HTR-8/SVneo (cell line): ENCODE measurements around the gene CHST15.

Source experiments
- DNase-seq: peaks from one replicate; pipeline ENCODE4 v3.0.0; 2011; ENCODE audit warnings: low spot score, mixed read lengths; ENCODE audit not compliant: insufficient read length
- FAIRE-seq: peaks from 2 replicates; lab custom pipeline; 2011; peaks lifted over from hg19 to GRCh38; lab: Jason Lieb, UNC

CHST15 gene

DNA sequence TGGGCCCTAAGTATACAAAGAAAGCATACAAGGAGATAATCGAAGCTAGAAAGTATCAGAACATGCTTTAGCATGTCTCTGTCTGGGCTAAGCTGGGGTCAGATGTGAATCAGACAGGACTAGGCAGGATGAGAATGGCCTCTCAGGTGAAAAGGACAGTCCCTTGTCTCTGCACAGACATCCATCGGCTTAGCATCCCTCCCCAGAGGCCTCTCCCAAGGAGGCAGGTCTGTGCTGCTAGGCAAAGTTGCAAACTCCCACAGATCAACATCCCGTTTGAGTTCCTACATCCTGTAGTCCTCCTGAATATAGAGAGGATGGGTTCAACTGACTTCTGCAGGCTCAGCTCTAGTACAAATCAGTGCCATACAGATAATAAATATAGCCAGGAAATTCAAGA lies 24.5 kb downstream of the CHST15 start:
- DNase-seq: no peak
- FAIRE-seq: no peak

DNA sequence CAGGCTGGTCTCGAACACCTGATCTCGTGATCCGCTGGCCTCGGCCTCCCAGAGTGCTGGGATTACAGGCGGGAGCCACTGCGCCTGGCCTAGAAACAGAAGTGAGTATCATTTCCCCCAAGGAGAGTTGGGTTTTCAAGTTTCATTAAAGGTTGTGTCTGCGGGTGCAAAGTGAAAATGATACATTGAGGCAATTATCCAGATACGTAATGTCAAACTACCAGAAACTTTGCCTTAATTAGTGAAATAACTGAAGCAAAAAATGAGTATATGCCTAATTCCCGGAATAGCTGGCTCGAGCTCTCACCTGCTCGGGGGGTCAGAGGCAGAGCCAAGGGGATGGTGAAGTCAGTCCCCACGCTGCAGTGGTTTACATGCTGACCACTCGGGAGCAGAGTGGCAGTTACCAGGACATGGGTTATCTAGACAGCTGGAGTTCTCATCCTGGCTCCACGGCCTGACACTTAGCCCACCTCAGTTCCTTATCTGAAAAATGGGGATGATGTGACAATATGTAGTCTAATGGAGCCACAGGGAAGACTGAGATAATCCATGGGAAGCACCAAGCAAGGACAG lies 25.5 kb downstream of the CHST15 start:
- DNase-seq (no peak), FAIRE-seq (no peak)

DNA sequence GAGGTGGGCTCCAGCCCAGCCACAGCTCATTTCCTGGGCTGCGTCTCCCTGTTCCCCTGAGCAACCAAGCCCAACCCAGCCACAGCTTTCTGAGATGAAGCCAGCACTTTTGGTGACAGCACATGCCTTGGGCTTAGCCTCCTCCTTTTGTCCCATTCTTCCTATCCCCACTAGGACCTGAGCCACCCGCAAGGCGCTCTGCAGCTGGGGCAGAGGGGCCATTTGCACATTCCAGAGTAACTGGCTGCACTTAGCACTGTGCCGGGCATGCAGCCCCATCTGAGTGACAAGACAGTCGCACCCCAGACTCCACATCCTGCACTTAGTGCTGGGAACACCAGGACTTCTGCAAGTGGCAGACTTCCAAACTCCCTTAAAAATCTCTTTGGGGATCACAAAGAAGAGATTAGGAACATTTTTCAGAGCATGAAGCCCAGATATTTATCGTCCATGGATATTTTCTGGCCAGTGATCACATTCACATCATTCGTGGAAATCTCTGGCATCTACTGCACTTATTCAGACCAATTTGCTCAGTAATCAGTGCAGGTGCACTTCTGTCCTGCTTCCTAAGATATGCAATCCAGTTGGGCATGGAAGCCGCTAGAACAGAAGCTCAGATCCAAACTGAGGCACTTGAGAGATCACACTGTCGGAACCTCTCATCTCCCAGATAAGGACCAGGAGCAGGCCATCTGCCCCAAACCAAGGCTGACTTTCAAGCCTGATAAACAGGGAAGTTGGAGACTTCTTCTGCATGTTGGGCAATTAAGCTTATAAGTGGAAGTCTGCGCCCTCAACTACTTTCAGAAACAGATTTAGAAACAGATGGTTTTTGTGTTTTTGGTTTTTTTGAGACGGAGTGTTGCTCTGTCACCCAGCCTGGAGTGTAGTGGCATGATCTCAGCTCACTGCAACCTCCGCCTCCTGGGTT lies 26.4 kb downstream of the CHST15 start:
- DNase-seq: no peak
- FAIRE-seq: no peak

DNA sequence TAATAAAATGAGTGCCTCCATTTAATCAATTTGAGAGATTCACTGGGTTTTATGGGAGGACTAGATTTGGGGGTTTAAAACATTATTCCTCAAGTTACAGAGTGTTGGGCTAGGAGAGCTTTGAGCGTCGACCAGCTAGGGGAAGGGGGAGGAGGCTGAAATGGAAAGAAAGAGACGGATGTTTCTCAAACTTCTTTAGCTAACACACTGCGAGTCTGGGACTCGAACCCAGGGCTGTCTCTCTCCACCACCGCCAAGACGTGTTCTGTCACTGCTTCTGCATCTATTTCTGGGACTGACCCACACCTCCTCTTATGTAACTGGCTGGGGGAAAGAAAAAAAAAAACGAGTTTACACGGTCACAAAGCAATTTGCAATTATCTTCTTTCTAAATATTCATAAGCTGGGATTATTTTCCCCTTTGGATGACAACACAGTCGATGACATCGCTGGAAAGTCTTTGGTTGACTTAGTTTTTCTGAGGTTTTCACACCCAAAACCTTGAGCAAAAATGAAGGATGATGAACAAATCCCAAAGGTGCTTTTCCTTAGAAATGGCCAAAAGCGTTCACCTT lies 27.2 kb downstream of the CHST15 start:
- DNase-seq (no peak), FAIRE-seq (no peak)

DNA sequence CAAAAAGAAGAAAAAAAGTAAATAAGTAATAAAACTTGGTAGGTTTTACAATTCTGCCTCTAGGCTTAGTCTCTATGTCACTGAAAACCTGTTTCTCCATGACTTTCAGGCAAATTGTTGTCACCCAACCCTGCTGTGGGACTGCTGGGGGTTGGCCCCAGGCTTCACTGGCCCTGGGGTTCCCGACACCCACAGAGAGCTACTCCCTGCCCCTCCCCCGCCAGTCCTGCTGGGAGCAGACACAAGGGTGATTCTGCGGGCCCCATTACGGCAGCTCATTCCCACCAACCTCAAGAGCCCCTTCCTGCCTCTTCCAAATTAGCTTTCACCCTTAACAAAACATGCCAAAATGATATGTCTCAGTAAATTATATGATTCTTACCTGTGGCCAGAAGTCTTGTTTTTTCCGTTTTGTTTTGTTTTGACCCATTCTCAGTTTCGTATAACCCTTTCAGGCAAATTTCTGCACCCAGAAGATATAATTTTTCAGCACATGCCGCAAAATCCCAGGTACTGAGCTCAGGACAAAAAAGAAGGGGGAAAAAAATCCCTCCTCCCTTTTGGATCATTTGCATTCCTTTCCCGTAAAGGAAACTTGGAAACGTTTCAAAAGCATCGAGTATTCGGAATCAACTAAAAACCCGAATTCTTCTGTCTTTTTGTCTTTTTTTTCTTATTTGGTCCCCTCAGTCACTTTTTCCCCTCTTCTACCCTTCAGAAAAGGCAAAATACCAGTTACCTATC lies 27.8 kb downstream of the CHST15 start:
- no peak for FAIRE-seq

DNA sequence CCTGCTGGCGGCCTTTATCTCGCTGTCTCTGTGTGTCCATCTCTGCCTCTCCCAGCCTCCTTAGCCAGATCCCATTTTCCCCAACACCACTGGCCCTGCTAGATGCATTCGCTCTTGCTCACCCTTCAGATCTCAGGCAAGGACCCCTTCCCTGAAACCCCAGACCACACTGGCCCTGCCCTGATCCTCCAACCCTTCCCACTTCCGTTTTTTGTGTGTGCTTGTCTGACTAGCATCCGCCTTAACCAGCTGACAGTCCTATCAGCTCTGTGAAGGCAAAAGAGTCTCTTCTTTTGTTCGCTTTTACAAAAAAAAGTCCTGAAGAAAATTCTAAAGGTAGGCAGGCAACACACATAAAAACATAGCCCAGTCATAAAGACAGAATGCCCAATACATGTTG lies 28.7 kb downstream of the CHST15 start:
- FAIRE-seq: no peak

More for the DNA sequence above, 27.8 kb downstream of the CHST15 start:
- no peak for DNase-seq

DNA sequence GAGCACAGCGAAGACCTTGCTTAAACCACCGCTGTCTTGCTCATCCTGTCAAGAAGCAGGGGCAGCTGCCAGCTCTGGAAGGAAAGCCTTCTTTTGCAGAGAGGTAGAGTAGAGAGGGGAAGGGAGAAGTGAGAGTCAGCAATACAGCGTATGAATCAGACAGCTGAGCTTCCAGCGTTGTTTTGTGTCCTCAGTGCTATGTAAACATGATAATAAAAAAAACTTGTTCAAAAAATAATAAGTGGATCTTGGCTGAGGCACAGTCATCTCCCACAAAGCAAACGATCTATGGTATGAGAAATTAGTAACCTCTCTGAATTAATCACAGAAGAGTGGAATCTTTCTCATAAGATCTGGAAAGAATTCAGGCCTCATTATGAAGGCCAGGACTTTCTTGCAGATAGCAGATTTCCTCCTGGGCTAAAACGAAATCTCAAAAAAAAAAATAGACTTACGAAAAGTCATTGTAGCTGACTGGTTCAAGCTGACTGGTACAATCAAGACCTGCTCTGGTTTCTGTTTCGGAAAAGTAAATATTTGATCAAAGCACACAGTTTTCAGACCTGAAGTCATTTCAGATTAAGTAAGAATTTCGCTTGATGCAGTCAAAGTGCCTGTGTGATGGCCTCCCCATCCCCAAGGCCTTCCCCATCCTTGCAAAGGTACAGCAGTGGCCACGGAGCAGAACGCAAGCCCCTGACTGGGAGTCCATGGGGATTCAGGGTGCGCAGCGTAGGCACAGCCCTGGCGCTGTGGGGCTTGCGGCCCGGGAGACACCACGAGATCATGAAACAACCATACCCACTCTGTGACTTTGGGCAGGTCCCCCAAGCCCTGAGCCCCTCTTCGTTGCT lies 29.4 kb downstream of the CHST15 start:
- DNase-seq (no peak), FAIRE-seq (no peak)

More for the DNA sequence above, 28.7 kb downstream of the CHST15 start:
- no peak for DNase-seq

DNA sequence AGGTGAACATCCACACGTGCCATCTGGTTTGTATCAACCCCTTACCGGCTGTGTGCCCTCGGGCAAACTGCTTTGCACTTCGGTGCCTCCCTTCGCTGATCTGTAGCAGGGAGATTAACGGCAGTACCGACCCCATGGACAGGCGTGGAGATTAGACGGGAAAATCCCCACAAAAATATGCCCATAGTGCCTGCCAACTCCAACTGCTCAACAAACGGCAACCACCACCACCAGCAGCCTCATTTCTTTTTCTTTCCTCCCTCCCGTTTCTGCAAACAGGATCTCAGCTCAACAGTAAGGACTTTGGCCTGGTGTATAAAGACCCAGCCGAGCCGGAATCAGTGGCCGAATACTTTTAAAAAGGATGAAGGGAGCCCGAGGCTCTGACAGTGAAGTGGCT lies 31.0 kb downstream of the CHST15 start:
- FAIRE-seq: no peak

DNA sequence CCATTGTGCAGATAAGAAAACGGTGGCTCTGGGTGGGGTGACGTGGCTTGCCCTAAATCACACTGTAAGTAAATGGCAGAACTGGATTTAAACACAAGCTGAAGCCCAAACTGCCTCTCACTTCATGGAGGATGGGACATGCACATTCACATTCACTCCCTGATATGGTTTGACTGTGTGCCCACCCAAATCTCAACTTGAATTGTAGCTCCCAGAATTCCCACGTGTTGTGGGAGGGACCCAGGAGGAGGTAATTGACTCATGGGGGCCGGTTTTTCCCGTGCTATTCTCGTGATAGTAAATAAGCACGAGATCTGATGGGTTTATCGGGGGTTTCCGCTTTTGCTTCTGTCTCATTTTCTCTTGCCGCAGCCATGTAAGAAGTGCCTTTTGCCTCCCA lies 32.4 kb downstream of the CHST15 start:
- no peak for FAIRE-seq
- no peak for DNase-seq

More for the DNA sequence above, 31.0 kb downstream of the CHST15 start:
- no peak for DNase-seq

DNA sequence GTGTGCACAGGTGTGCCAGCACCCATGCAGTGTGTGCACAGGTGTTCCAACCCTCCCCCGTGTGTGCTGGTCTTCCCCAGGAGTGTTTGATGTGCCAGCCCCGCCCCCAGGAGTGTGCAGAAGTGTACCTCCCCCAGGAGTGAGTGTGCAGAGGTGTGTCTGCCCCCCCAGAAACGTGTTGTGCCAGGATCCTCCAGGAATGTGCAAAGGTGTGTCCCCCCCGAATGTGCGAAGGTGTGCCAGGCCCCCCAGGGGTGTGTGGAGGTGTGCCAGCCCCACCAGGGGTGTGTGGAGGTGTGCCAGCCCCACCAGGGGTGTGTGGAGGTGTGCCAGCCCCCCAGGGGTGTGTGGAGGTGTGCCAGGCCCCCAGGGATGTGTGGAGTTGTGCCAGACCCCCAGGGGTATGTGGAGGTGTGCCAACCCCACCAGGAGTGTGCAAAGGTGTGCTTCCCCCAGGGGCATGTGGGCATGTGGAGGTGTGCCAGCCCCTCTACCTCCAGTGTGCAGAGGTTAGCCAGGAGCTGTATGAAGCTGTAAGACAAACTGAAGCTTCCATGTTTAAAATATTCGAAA lies 33.2 kb downstream of the CHST15 start:
- FAIRE-seq (no peak), DNase-seq (no peak)

DNA sequence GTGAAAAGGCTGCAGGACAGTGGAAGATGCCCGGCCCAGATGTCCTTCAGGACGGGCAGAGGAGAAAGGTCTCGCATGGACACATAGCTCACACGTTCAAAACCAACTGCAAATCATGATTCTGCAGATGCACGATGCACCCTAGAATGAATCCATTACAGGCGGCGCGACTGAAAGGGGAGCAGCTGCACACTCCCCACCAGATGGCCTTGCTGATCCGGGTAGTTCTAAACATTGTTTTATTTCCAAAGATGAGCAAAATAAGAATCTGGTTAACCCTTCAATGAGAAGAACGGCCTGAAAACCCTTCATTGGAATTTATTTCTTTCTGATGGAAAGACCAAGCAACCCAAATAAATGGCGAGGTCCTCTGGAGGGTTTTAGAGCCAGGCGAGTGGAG lies 33.8 kb downstream of the CHST15 start:
- no peak for FAIRE-seq
- no peak for DNase-seq

DNA sequence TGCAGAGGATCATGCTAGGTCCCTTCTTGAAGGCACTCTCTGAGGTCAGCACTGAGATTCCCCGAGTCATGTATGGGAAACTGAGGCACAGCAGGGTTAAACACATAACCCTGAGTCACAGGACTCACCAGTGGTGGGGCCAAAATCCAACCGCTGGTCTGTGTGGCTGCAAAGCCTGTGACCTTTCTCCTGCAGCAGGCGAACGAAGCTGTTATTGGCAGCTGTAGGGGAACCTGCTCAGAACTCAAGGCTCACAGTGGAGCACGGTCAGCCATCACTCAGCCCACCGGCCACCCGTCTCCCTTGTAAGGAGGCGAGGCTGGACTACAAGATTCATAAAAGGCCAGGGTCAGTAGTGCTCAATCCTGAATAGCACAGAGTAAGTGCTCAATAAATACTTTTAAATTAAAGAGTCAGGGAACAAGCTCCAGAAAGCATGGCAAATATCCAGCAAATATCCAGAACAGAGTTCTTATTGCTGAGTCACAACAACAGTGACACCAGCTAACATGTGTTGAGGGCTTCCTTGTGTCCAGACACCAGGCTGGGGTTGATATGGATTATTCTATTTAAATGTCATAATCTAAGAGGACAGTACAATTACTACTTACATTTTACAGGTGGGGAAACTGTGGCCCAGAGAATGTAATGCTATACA lies 34.9 kb downstream of the CHST15 start:
- no peak for DNase-seq
- FAIRE-seq: no peak

DNA sequence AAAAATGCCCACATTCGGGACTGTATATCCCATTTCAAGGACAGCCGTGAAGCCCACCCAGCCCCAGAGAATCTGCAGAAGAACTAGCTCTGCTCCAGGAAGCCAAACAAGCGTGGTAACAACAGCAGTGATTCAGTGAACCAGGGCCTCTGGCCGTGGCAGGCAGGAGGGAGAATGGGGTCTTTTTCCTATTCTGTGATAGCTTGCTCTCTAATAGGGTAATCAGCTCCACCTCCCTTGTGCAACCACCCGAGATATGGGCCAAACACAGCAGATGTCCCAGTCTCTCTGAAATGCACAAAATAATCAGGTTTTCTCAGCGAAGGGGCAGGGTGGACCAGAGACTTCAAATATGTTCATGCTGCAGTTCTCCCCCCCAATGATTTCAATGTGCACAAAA lies 35.8 kb downstream of the CHST15 start:
- no peak for DNase-seq
- no peak for FAIRE-seq

DNA sequence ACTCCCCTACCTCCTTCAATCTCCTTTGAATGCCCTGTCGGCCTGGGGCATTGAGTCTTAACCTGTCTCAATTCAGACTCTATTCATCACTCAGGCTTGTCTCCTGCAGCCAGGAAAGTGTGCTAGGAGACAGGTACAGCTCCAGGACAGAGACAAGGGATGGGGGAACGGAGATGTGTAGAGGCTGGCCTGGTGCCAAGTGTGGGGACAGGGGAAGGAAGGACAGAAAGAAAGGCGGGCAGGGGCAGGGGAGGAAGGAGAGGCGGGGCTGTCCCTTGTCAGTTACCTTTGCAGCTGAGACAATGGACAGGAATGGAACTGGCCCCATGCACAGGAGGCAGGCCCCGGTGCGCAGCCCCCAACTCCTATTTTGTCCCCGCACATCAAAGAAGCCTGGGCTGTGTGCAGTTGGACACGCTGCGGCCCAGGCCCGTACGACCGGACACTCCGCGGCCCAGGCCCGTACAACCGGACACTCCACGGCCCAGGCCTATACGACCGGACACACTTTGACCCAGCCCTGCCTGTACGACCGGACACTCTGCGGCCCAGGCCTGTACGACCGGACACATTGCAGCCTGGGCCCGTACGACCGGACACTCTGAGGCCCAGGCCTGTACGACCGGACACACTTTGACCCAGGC lies 36.9 kb downstream of the CHST15 start:
- FAIRE-seq (no peak), DNase-seq (no peak)

DNA sequence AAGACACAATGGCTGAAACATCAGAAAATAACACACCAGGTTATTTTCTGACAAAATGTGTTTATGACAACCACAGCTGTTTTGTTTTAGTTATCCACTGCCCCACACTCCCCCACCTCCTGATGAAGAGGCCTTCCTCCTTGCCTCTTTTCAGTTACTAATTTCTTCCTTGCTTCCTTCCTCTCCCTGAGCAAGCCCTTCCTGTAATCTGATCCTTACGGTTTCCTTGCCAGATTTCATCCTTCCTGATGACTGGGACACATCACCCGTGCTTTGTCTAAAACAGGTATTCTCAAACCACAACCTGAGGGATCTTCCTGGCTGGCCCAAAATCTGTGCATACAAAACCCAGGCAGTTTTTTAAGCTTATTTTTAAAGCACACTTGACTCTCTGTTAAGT lies 39.4 kb downstream of the CHST15 start:
- DNase-seq (no peak), FAIRE-seq (no peak)

DNA sequence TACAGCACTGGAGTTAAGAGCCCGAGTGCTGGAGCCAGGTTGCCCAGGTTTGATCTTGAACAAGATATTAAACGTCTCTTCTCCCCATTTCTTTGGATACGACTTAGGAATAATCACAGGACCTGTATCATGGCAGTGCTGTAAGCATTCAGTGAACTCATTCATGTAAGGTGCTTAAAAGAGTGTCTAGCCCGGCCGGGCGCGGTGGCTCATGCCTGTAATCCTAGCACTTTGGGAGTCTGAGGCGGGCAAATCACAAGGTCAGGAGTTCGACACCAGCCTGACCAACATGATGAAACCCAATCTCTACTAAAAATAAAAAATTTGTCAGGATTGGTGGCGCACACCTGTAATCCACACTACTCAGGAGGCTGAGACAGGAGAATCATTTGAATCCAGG lies 40.8 kb downstream of the CHST15 start:
- no peak for DNase-seq
- no peak for FAIRE-seq

DNA sequence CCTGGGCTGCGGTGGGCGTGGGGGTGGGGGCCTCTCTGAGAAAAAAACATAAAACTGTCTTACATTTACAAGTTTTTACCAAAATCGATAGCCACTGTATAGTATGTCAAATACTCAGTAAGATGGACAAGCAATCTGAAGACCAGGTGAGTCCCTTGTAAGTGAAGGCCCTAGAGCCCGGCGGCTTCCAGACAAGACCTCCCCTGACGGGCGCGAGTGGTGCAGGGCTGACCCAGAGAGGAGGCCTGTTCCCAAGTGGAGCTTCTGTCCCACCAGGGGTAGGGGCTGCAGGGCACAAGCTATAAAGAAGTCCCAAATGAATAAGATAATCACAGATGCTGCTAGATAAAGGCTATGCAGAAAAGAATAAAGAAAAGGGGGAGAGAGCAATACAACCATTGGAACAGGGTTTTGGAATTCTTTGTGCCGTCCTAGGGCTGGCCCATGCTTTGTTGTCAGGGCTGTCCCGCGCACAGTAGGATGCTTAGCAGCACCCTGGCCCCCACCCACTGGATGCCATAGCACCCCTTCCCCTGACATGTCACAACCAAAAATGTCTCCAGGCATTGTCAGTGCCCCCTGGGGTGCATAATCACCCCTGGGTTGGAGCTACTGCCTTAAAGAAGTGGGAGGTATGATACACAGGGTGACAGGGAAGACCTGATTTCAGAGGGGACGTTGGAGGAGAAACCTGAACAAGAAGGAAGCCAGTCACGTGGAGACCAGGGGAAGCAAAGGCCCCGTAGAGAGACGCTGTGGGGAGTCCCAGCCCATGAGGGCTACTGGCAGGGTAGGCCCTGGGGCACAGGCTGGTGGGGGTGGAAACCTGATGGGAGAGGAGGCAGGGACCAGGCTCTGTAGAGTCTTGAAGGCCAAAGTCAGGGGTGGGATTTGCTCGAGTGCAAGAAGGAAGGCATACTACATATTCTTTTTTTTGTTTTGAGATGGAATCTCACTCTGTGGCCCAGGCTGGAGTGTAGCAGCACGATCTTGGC lies 43.1 kb downstream of the CHST15 start:
- FAIRE-seq: no peak
- no peak for DNase-seq
